GM12875 (cell line): Measurements from ENCODE around the gene PDXDC1.
"Not testable (repeated sequence)": the region's sequence is repeated elsewhere in the genome, so short reads cannot be mapped to it uniquely, and the experiment has no call there.

Experiments used
- H3K4me3 ChIP-seq: one replicate; pipeline ENCODE4 v1.5.1; 2011; ENCODE audit warnings: low read depth, low read length, control low read depth
- CTCF ChIP-seq: IDR thresholded peaks from 2 replicates; pipeline ENCODE4 v1.5.1; 2011; ENCODE audit warnings: low read depth, mild to moderate bottlenecking, control low read depth, inconsistent platforms, low read length, moderate library complexity, borderline replicate concordance; ENCODE audit not compliant: insufficient read depth

Gene PDXDC1

GRCh38 chr16:14974656-14975417, at the start of gene PDXDC1:
Gene PDXDC1, plus strand, starts transcription at chr16:14975026. Its CDS starts 174 bp downstream, at chr16:14975200.
- H3K4me3 ChIP-seq, result peak within 1 kb of the TSS; percentile 96

- H3K4me3 ChIP-seq, result not testable (repeated sequence)
Observed at GRCh38 chr16:14928064-14928714, 46.6 kb upstream of the PDXDC1 start.

GRCh38 chr16:14929176-14929575, 45.6 kb upstream of the PDXDC1 start:
- H3K4me3 ChIP-seq, result not testable (repeated sequence)

GRCh38 chr16:14930246-14930645, 44.6 kb upstream of the PDXDC1 start:
- not testable (repeated sequence) for H3K4me3 ChIP-seq

- H3K4me3 ChIP-seq, result not testable (repeated sequence)
Observed at GRCh38 chr16:14930971-14931370, 43.9 kb upstream of the PDXDC1 start.

- not testable (repeated sequence) for H3K4me3 ChIP-seq
Observed at GRCh38 chr16:14932581-14933375, 42.0 kb upstream of the PDXDC1 start.

GRCh38 chr16:14937143-14937542, 37.7 kb upstream of the PDXDC1 start, which contains the start of gene NPIPA1:
Gene NPIPA1, plus strand, starts transcription at chr16:14937443. Its CDS starts 0 bp downstream, at chr16:14937443.
- H3K4me3 ChIP-seq, result not testable (repeated sequence)

GRCh38 chr16:14937994-14938393, 36.8 kb upstream of the PDXDC1 start:
- not testable (repeated sequence) for H3K4me3 ChIP-seq

- not testable (repeated sequence) for H3K4me3 ChIP-seq
Observed at GRCh38 chr16:14942686-14943085, 32.1 kb upstream of the PDXDC1 start.

GRCh38 chr16:14955546-14956231, 19.1 kb upstream of the PDXDC1 start:
- H3K4me3 ChIP-seq, result no peak overlapping the region
- no peak for TF ChIP-seq CTCF

GRCh38 chr16:14957576-14958322, 17.1 kb upstream of the PDXDC1 start:
- no peak overlapping the region for H3K4me3 ChIP-seq
- TF ChIP-seq CTCF, result no peak
